T-helper 1 cell (primary cell): ENCODE results near the gene WDR81.
"Not testable (repeated sequence)": the region's sequence is repeated elsewhere in the genome, so short reads cannot be mapped to it uniquely, and the experiment has no call there.

Experiments used
- DNase-seq, 5 donors: peaks; one replicate each; pipeline ENCODE4 v3.0.0-alpha.2; 2012 to 2020

Gene WDR81

GRCh38 chr17:1730326-1731193 is 6.1 kb downstream of the WDR81 start:
- DNase-seq = no peak

DNA sequence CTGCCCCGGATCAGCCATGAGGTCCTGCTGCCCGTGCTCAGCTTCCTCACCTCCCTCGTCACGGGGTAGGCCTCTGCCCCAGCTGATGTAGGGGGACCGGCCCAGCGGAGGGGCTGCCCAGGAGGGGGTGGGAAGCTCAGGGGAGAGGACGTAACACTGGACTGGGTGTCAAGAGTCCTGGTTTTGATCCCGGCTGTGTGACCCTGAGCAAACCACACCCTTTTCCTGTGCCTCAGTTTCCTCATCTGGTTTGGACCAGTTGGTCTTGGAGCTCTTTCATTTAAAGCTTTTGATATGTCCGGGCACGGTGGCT is 6.6 kb downstream of the WDR81 start:
- DNase-seq = no peak

- DNase-seq = no peak
These were observed 7.8 kb downstream of the WDR81 start for GRCh38 chr17:1732241-1732832.

- DNase-seq = no peak
These were observed 8.4 kb downstream of the WDR81 start for GRCh38 chr17:1732833-1733321.

- no peak for DNase-seq
These were observed 9.3 kb downstream of the WDR81 start for GRCh38 chr17:1733759-1734158.

DNA sequence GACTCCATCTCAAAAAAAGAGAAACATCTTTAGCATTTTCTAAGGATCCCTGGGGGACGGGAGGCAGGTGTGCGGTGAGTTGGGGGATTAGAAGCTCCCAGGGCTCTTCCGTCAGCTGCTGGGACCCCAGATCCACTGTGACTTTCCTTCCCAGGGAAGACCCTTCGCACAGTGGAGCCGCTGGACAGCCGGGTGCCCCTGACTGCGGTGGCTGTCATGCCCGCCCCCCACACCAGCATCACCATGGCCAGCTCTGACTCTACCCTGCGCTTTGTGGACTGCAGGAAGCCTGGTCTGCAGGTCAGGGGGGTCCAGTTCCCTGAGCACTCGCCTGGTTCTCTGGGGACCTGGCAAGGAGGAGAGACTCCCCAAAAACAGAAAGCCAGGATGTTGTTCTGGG is 10.9 kb downstream of the WDR81 start:
- DNase-seq = no peak

GRCh38 chr17:1735834-1736347 is 11.4 kb downstream of the WDR81 start:
- no peak for DNase-seq

DNA sequence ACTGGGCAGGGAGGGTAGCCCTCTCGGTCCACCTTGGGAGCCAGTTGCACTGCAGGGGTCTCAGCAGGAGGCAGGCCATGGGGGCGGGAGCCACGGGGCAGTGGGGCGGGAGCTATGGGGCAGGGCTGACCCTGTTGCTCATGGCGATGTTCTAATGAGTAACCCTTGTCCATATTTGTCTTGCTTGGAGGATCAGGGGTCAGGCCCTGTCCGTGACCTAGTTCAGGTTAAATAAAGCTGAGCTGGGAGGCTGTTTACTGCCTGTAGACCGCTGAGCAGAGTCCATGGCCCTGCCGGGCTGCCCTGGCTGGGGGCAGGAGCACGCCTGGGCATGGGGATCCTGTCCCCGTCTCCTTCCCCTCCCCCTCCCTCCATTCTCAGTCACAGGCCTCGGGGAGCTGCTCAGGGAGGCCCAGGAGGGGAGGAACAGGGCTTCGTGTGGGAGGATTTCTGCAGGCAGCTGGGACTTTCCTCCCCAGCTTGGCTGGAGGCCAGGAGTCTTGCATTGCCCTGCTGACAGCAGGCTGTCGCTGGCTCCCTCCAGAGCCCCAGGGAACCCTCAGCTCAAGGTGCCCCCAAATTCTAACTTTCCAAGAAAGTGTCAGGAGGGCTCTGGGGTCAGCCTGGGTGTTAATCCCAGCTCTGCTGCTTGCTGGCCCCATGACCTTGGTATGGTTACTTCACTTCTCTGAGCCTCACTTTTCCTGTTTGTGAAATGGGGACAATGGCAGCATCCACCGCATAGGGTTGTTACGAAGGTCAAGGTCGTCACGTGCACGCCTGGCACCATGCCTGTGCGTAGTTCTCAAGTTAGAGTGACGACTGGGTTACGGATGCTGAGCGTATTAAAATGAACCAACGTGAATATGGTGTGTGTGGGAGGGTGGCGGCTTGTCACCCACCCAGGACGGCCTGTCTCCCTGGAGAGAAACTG is 12.1 kb downstream of the WDR81 start:
- no peak for DNase-seq

GRCh38 chr17:1737531-1738291 is 13.2 kb downstream of the WDR81 start:
- DNase-seq = no peak

GRCh38 chr17:1741899-1742298 is 17.4 kb downstream of the WDR81 start:
- DNase-seq = not testable (repeated sequence)

GRCh38 chr17:1742371-1743087 is 18.0 kb downstream of the WDR81 start, which contains the start of gene SERPINF2:
TSS of gene SERPINF2 (plus strand) at chr17:1742871. CDS start at chr17:1744996, 2,125 bp downstream.
- DNase-seq = no peak

DNA sequence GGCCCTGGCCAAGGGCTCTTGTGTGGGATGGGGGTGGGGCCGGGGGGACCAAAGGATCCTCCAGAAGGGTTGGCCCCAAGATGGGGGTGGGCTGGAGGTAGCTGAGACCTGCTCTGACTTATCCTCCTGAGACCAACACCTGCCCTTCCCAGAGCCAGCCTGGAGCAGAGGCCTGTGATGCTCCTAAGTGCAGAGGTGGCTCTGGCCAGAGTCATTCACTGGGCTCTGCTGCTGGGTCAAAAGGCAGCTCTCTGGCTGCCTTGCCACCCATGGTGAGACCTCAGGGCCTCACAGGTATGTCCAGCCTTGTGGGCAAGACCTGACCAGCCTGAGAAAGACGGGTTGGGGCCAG is 18.6 kb downstream of the WDR81 start:
- no peak for DNase-seq

DNA sequence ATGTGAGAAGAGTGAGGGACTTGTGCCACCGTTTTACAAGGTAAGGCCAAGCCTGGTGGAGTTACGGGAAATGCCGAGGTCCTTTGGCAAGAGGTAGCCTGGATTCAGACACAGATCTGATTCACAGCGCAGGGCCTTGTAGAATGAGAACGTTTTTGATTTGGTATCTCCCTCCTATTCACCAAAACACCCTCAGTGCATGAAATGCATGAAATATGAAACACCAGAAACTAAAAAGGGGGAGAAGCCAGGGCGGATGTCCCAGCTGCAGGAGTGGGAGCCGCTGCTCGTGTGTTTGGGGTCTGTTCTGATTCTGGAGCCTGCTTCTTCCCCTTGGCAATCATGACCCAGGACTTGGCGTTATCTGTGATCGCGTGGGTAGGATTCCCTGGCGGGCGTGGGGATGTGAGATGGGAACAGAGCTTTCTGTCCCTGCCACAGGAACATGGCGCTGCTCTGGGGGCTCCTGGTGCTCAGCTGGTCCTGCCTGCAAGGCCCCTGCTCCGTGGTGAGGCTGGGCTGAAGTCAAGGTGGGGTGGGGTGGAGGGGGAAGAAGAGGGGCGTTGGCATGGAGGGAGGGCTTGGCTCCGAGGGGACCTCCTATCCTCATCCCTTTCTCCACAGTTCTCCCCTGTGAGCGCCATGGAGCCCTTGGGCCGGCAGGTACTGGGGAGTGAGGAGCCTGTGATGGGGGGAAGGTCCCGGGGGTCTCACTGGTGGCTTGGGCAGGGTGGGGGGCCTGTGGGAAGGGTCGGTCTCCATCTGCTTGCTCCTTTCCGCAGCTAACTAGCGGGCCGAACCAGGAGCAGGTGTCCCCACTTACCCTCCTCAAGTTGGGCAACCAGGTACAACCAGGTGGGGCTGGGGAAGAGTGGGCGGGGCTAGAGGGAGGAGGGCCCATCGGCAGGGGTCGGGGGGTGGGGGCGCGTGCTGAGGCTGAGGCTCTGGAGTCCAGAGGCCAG is 20.3 kb downstream of the WDR81 start:
- no peak for DNase-seq

GRCh38 chr17:1745513-1746020 is 21.1 kb downstream of the WDR81 start:
- DNase-seq = no peak

GRCh38 chr17:1746975-1747543 is 22.6 kb downstream of the WDR81 start:
- DNase-seq = no peak

- DNase-seq = no peak
These were observed 26.1 kb downstream of the WDR81 start for GRCh38 chr17:1750628-1751027.

DNA sequence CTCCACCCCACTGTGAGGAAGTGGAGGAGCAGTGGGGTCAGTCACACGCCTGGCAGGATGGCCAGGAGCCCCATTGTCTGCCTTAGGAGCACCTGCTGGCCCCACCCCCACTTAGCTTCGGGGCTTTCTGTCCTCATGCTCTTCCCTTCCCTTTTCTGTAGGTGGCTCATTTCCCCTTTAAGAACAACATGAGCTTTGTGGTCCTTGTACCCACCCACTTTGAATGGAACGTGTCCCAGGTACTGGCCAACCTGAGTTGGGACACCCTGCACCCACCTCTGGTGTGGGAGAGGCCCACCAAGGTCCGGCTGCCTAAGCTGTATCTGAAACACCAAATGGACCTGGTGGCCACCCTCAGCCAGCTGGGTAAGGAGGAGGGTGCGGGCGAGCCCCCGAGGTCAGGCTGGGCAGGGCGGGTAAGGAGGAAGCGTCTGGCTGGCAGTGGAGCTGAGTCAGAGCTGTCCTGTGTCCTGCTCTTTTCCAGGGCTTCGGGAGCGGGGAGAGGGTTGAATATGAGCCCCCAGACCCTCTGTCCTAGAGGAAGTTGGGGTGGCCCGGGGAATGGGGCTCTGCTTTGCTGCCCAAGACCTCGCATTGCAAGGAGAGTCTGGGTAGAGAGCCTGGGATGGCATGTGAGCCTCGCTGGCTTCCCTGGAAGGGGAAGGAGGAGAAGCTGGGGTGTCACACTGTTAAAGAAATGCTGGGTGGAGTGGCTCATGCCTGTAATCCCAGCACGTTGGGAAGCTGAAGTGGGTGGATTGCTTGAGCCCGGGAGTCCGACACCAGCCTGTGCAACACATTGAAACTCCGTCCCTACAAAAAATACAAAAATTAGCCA is 28.1 kb downstream of the WDR81 start:
- DNase-seq = no peak

- DNase-seq = no peak
These were observed 29.4 kb downstream of the WDR81 start for GRCh38 chr17:1753767-1754429.
